IMR-90 (cell line): ENCODE measurements around the gene STPG4. TPM values are rescaled to one million over a fixed set of nuclear protein-coding genes. Genes with fewer than 3 reads are reported as not detected.

Experiments
- ATAC-seq: fragments of 200-7000 bp; cut with Tn5 transposase; 2 replicates; pipeline ENCODE4 v1.9.1; 2020; ENCODE audit warnings: low read depth, mild to moderate bottlenecking, moderate library complexity
- BruUV-seq: library from RNA; stranded (reverse); fragments of 400-500 nt; replicated peaks from 2 replicates; lab custom pipeline; 2021; lab: Mats Ljungman, UMichigan
- CTCF ChIA-PET: fragments of 300-600 bp; formaldehyde crosslinking; extraction: SDS; loops from one replicate; lab custom pipeline; 2021; ENCODE audit warnings: antibody characterized with exemption; lab: Yijun Ruan, JAX
- POLR2A ChIA-PET: fragments of 300-600 bp; sonication (Branson Sonifier 250); formaldehyde crosslinking; loops from one replicate; lab custom pipeline; 2022; ENCODE audit warnings: antibody characterized with exemption; ENCODE audit not compliant: unreplicated experiment; lab: Charles Lee
- DNase-seq: peaks from one replicate; pipeline ENCODE4 v3.0.0; 2013
- H2AFZ ChIP-seq: replicated peaks from 2 replicates; pipeline ENCODE3; 2013; ENCODE audit warnings: low read length, mild to moderate bottlenecking; ENCODE audit not compliant: poor library complexity
- H2AK5ac ChIP-seq: 2 replicates; pipeline ENCODE4 v1.6.1; 2013; ENCODE audit warnings: low read depth, low read length, inconsistent platforms
- H2AK9ac ChIP-seq: replicated peaks from 2 replicates; pipeline ENCODE3; 2013; ENCODE audit warnings: mild to moderate bottlenecking, low read depth, low read length, moderate library complexity; ENCODE audit not compliant: poor library complexity
- H2BK120ac ChIP-seq: 2 replicates; pipeline ENCODE4 v1.6.1; 2013; ENCODE audit warnings: low read depth, low read length, inconsistent platforms
- H2BK15ac ChIP-seq: 3 replicates; pipeline ENCODE4 v1.6.1; 2013; ENCODE audit warnings: low read depth, low read length, inconsistent platforms
- H2BK20ac ChIP-seq: 2 replicates; pipeline ENCODE4 v1.6.1; 2013; ENCODE audit warnings: low read depth, mild to moderate bottlenecking, inconsistent platforms, low read length, moderate library complexity
- H2BK5ac ChIP-seq: 2 replicates; pipeline ENCODE4 v1.6.1; 2013; ENCODE audit warnings: mild to moderate bottlenecking, low read depth, low read length, inconsistent platforms; ENCODE audit not compliant: poor library complexity, severe bottlenecking
- H3K14ac ChIP-seq: replicated peaks from 2 replicates; pipeline ENCODE4 v1.6.1; 2013; ENCODE audit warnings: low read depth, low read length, inconsistent platforms
- H3K18ac ChIP-seq: 2 replicates; pipeline ENCODE4 v1.6.1; 2013; ENCODE audit warnings: low read depth, low read length, control low read depth
- H3K23ac ChIP-seq: 2 replicates; pipeline ENCODE4 v1.6.1; 2013; ENCODE audit warnings: low read depth, low read length, inconsistent platforms
- H3K27ac ChIP-seq: 2 replicates; pipeline ENCODE4 v1.5.1; 2013; ENCODE audit warnings: mild to moderate bottlenecking, control low read depth, low read length; ENCODE audit not compliant: insufficient read depth
- H3K27me3 ChIP-seq: 2 replicates; pipeline ENCODE4 v1.6.1; 2013; ENCODE audit warnings: low read length; ENCODE audit not compliant: control insufficient read depth, insufficient read depth
- H3K36me3 ChIP-seq: 2 replicates; pipeline ENCODE4 v1.6.1; 2013; ENCODE audit warnings: low read length, mixed read lengths; ENCODE audit not compliant: control insufficient read depth, insufficient read depth
- H3K4ac ChIP-seq: 2 replicates; pipeline ENCODE4 v1.6.1; 2013; ENCODE audit warnings: low read depth, low read length, inconsistent platforms
- H3K4me1 ChIP-seq: 2 replicates; pipeline ENCODE4 v1.6.1; 2013; ENCODE audit warnings: low read length, mixed read lengths; ENCODE audit not compliant: control insufficient read depth, insufficient read depth
- H3K4me2 ChIP-seq: 2 replicates; pipeline ENCODE4 v1.6.1; 2013; ENCODE audit warnings: low read depth, mild to moderate bottlenecking, control low read depth, low read length, moderate library complexity
- H3K4me3 ChIP-seq: 2 replicates; pipeline ENCODE4 v1.5.1; 2013; ENCODE audit warnings: low read depth, mild to moderate bottlenecking, control low read depth, low read length, moderate library complexity; ENCODE audit not compliant: insufficient read depth
- H3K56ac ChIP-seq: 2 replicates; pipeline ENCODE4 v1.6.1; 2013; ENCODE audit warnings: low read length, inconsistent platforms; ENCODE audit not compliant: insufficient read depth; ENCODE audit errors: extremely low read depth
- H3K79me1 ChIP-seq, 2 experiments: 2 replicates each; pipeline ENCODE4 v1.6.1; 2013; ENCODE audit warnings: low read length in 2 of 2, inconsistent platforms in 1 of 2, low read depth in 1 of 2
- H3K9ac ChIP-seq: 2 replicates; pipeline ENCODE4 v1.6.1; 2013; ENCODE audit warnings: low read depth, low read length, control low read depth
- H3K9me1 ChIP-seq: 2 replicates; pipeline ENCODE4 v1.6.1; 2013; ENCODE audit warnings: low read length, inconsistent platforms; ENCODE audit not compliant: insufficient read depth
- H3K9me3 ChIP-seq: 2 replicates; pipeline ENCODE4 v1.6.1; 2013; ENCODE audit warnings: low read length; ENCODE audit not compliant: control insufficient read depth, insufficient read depth
- H4K20me1 ChIP-seq: 2 replicates; pipeline ENCODE4 v1.6.1; 2013; ENCODE audit warnings: low read length, inconsistent platforms; ENCODE audit not compliant: insufficient read depth
- H4K5ac ChIP-seq: 2 replicates; pipeline ENCODE4 v1.6.1; 2013; ENCODE audit warnings: mild to moderate bottlenecking, low read depth, low read length, control low read depth
- H4K8ac ChIP-seq, 2 experiments: 2 replicates each; pipeline ENCODE4 v1.6.1; 2013; ENCODE audit warnings: low read depth in 2 of 2, low read length in 2 of 2, control low read depth in 1 of 2, inconsistent platforms in 1 of 2
- H4K91ac ChIP-seq: 2 replicates; pipeline ENCODE4 v1.6.1; 2013; ENCODE audit warnings: low read depth, low read length, inconsistent platforms; ENCODE audit not compliant: insufficient read depth
- BHLHE40 ChIP-seq: fragments of 150-350 bp; IDR thresholded peaks from 2 replicates; pipeline ENCODE4 v1.6.1; 2016; ENCODE audit warnings: mild to moderate bottlenecking, low read depth, low read length
- CEBPB ChIP-seq: IDR thresholded peaks from 2 replicates; pipeline ENCODE4 v1.6.1; 2012; ENCODE audit warnings: low read depth, low read length, improper control_type of control experiment
- CHD1 ChIP-seq: IDR thresholded peaks from 2 replicates; pipeline ENCODE4 v1.6.1; 2012; ENCODE audit warnings: low read depth, low read length, improper control_type of control experiment
- FOS ChIP-seq: fragments of 150-350 bp; IDR thresholded peaks from 2 replicates; pipeline ENCODE4 v1.6.1; 2016; ENCODE audit warnings: low read depth, low read length
- MAFK ChIP-seq: IDR thresholded peaks from 2 replicates; pipeline ENCODE4 v1.6.1; 2012; ENCODE audit warnings: low read depth, low read length, improper control_type of control experiment
- MAZ ChIP-seq: IDR thresholded peaks from 2 replicates; pipeline ENCODE4 v1.6.1; 2012; ENCODE audit warnings: low read depth, mild to moderate bottlenecking, low read length, improper control_type of control experiment, moderate library complexity, borderline replicate concordance
- MXI1 ChIP-seq: IDR thresholded peaks from 2 replicates; pipeline ENCODE4 v1.6.1; 2012; ENCODE audit warnings: low read depth, mild to moderate bottlenecking, low read length, moderate library complexity, borderline replicate concordance
- POLR2A ChIP-seq: IDR thresholded peaks from 2 replicates; pipeline ENCODE4 v1.6.1; 2012; ENCODE audit warnings: mild to moderate bottlenecking, low read depth, low read length
- RAD21 ChIP-seq: IDR thresholded peaks from 2 replicates; pipeline ENCODE4 v1.6.1; 2012; ENCODE audit warnings: low read length, improper control_type of control experiment
- RCOR1 ChIP-seq: IDR thresholded peaks from 2 replicates; pipeline ENCODE4 v1.6.1; 2012; ENCODE audit warnings: mild to moderate bottlenecking, low read length, improper control_type of control experiment; ENCODE audit not compliant: insufficient replicate concordance
- SMC3 ChIP-seq: fragments of 150-350 bp; IDR thresholded peaks from 2 replicates; pipeline ENCODE4 v1.6.1; 2016; ENCODE audit warnings: low read depth, mild to moderate bottlenecking, antibody characterized with exemption, low read length, moderate library complexity
- USF2 ChIP-seq: fragments of 150-350 bp; IDR thresholded peaks from 2 replicates; pipeline ENCODE4 v1.6.1; 2017; ENCODE audit warnings: mild to moderate bottlenecking, antibody characterized with exemption, low read length, low read depth
- WGBS, 2 experiments: methylation state at CpG; one replicate each; pipeline versions ENCODE4 v1.1.5 to v1.1.7; 2013; ENCODE audit warnings: missing lambda C conversion rate in 2 of 2; ENCODE audit not compliant: insufficient read length in 1 of 2; ENCODE audit errors: extremely low coverage in 2 of 2; 5-methylcytosine and 5-hydroxymethylcytosine counted together
- dilution Hi-C: fragments of 300-500 bp; cut with HindIII; formaldehyde crosslinking; loops from one replicate; pipeline ENCODE4 v1.14.3; 2018; ENCODE audit warnings: low sequenced_read_pairs; ENCODE audit not compliant: unreplicated experiment
- in situ Hi-C: fragments of 300-500 bp; cut with MboI; formaldehyde crosslinking; loops from 3 replicates; pipeline ENCODE4 v1.14.3; 2019; ENCODE audit warnings: low sequenced_read_pairs, inconsistent platforms, mixed read lengths
- intact Hi-C: fragments of 100-400 bp; cut with micrococcal nuclease; formaldehyde crosslinking; loops from 2 replicates; pipeline ENCODE4 v1.10.0; 2022
- polyA plus RNA-seq, 3 experiments: library from polyadenylated mRNA; depleted of rRNA; stranded (reverse); fragments of >200 nt; gene quantifications; 2 replicates each; pipeline ENCODE4 v1.2.3, GENCODE V29; 2012; ENCODE audit warnings: low replicate concordance in 1 of 3
- total RNA-seq: library from RNA; depleted of rRNA; stranded (reverse); fragments of >200 nt; gene quantifications from 2 replicates; pipeline ENCODE4 v1.2.3, GENCODE V29; 2012
- TF ChIP-seq, protein P1 (sequence below): conservative IDR thresholded peaks from 2 replicates; pipeline ENCODE4 v1.5.1; 2012; ENCODE audit warnings: mild to moderate bottlenecking, low read depth, low read length, improper control_type of control experiment
- TF ChIP-seq, protein P2 (sequence below): fragments of 150-350 bp; IDR thresholded peaks from 2 replicates; pipeline ENCODE4 v1.6.1; 2016; ENCODE audit warnings: low read depth, mild to moderate bottlenecking, low read length, moderate library complexity, borderline replicate concordance

The STPG4 gene
- total and polyA plus RNA-seq, 2 of the 4 experiments (the other 2 are of a cell fraction), result 0.12 to 0.18 TPM

DNA sequence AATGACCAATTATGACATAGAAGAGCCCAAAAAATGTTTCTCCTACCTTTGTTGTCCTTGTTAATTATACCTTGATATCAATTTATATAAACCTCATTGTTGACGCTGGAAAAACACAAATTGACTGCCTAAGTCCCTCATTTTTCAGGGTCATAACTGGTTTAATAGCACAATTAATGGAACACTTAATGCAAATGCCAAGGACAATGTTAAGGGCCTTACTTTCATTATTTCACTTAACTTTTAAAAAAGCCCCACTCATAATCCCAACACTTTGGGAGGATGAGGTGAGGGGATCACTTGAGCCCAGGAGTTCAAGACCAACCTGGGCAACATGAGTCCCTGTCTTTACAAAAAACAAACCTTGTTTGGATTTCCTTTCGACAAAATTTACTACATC is 3.5 kb upstream of the STPG4 start:
- Histone ChIP-seq H3K4ac (no peak overlapping the region), H3K23ac (no peak overlapping the region), H4K20me1 (peaks cover 43% of the 10 kb centered on the region), H3K4me3 (no peak overlapping the region), H2BK20ac (no peak overlapping the region), H4K8ac (no peak overlapping the region), H3K27ac (no peak overlapping the region), H3K4me2 (no peak overlapping the region), H2BK15ac (no peak overlapping the region), H4K5ac (no peak overlapping the region), H3K36me3 (peaks cover 38% of the 10 kb centered on the region), H3K9me1 (peaks cover 4% of the 10 kb centered on the region), H3K27me3 (no peaks in the 10 kb centered on the region), H4K91ac (no peak overlapping the region), H3K4me1 (peaks cover 1% of the 10 kb centered on the region), H2BK5ac (no peak overlapping the region), H3K14ac (no peak overlapping the region), H3K18ac (no peak overlapping the region), H2AFZ (no peak overlapping the region), H2AK5ac (no peak overlapping the region), H3K56ac (no peak overlapping the region), H2AK9ac (no peak overlapping the region), H3K9ac (no peak overlapping the region), H3K9me3 (no peaks in the 10 kb centered on the region), H2BK120ac (no peak overlapping the region), H3K79me1 (peaks cover 8 to 45% of the 10 kb centered on the region in 2 experiments)
- no peak for TF ChIP-seq RAD21
- no peak for TF ChIP-seq BHLHE40
- TF ChIP-seq USF2, result no peak
- TF ChIP-seq MXI1, result no peak
- TF ChIP-seq, protein P1, sequence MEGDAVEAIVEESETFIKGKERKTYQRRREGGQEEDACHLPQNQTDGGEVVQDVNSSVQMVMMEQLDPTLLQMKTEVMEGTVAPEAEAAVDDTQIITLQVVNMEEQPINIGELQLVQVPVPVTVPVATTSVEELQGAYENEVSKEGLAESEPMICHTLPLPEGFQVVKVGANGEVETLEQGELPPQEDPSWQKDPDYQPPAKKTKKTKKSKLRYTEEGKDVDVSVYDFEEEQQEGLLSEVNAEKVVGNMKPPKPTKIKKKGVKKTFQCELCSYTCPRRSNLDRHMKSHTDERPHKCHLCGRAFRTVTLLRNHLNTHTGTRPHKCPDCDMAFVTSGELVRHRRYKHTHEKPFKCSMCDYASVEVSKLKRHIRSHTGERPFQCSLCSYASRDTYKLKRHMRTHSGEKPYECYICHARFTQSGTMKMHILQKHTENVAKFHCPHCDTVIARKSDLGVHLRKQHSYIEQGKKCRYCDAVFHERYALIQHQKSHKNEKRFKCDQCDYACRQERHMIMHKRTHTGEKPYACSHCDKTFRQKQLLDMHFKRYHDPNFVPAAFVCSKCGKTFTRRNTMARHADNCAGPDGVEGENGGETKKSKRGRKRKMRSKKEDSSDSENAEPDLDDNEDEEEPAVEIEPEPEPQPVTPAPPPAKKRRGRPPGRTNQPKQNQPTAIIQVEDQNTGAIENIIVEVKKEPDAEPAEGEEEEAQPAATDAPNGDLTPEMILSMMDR, result no peak
- TF ChIP-seq RCOR1, result no peak
- TF ChIP-seq MAFK, result no peak
- no peak for TF ChIP-seq POLR2A
- no peak for TF ChIP-seq CEBPB
- TF ChIP-seq SMC3, result no peak
- TF ChIP-seq, protein P2, sequence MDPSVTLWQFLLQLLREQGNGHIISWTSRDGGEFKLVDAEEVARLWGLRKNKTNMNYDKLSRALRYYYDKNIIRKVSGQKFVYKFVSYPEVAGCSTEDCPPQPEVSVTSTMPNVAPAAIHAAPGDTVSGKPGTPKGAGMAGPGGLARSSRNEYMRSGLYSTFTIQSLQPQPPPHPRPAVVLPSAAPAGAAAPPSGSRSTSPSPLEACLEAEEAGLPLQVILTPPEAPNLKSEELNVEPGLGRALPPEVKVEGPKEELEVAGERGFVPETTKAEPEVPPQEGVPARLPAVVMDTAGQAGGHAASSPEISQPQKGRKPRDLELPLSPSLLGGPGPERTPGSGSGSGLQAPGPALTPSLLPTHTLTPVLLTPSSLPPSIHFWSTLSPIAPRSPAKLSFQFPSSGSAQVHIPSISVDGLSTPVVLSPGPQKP, result no peak
- TF ChIP-seq CHD1, result no peak
- TF ChIP-seq MAZ, result no peak
- no peak for TF ChIP-seq FOS
- dilution Hi-C loops (no loop called here), in situ Hi-C loops (loop anchor here (10.0 kb wide), 1 partner anchor 164 kb away; no protein-coding TSS in a partner anchor), intact Hi-C loops (loop anchor here (5.0 kb wide), 1 partner anchor 41 kb away; no protein-coding TSS in a partner anchor)
- ATAC-seq, result no peak
- POLR2A ChIA-PET, result no interaction called here
- DNase-seq, result no peak
- CTCF ChIA-PET, result no interaction called here
- BruUV-seq, result no TSS peak
- WGBS, 2 experiments, result no CpG with 5 or more reads among the region's 2 CpGs
